HepG2 (cell line): ENCODE measurements around the gene NUDT3. TPM values are rescaled to one million over a fixed set of nuclear protein-coding genes. Genes with fewer than 3 reads are reported as not detected.

Experiments used
- ATAC-seq: fragments of 200-7000 bp; cut with Tn5 transposase; 3 replicates; pipeline ENCODE4 v1.9.1; 2020; ENCODE audit warnings: mild to moderate bottlenecking, moderate library complexity
- BruUV-seq: library from RNA; stranded (reverse); fragments of 400-500 nt; replicated peaks from 2 replicates; lab custom pipeline; 2021; lab: Mats Ljungman, UMichigan
- CTCF ChIA-PET: fragments of 300-600 bp; formaldehyde crosslinking; extraction: SDS; loops from one replicate; lab custom pipeline; 2021; ENCODE audit warnings: low total read pairs, inconsistent platforms, low intra/inter-chr PET ratio; lab: Yijun Ruan, JAX
- POLR2A ChIA-PET: fragments of 350-600 bp; sonication (Branson Sonifier 250); formaldehyde crosslinking; loops from one replicate; lab custom pipeline; 2020; ENCODE audit warnings: antibody characterized with exemption, inconsistent platforms; lab: Yijun Ruan, JAX
- DNase-seq: peaks from one replicate; pipeline ENCODE4 v3.0.0-alpha.2; 2015; ENCODE audit warnings: low spot score
- FAIRE-seq: peaks from 3 replicates; lab custom pipeline; 2011; peaks lifted over from hg19 to GRCh38; lab: Jason Lieb, UNC
- H2AFZ ChIP-seq: one replicate; pipeline ENCODE4 v1.6.1; 2011; ENCODE audit warnings: low read length, inconsistent platforms
- H3K27ac ChIP-seq: fragments of 300-600 bp; 3 replicates; pipeline ENCODE4 v1.8.0; 2011; ENCODE audit warnings: mixed run types, mild to moderate bottlenecking, mixed read lengths, low read length, inconsistent platforms; ENCODE audit not compliant: insufficient read depth; ENCODE audit errors: extremely low read length
- H3K27me3 ChIP-seq, 2 experiments: fragments of 200-600 bp in 1 of 2; 2 replicates in 1 of 2; 3 replicates in 1 of 2; pipeline versions ENCODE4 v1.6.0 to v1.8.0; 2011; ENCODE audit warnings: low read length in 2 of 2, mild to moderate bottlenecking in 2 of 2, moderate library complexity in 2 of 2, inconsistent platforms in 1 of 2; ENCODE audit not compliant: insufficient read depth in 2 of 2, control insufficient read depth in 1 of 2
- H3K36me3 ChIP-seq, 2 experiments: fragments of 200-600 bp in 1 of 2; replicated peaks in 1 of 2; 2 replicates in 1 of 2; 3 replicates in 1 of 2; pipeline versions ENCODE4 v1.5.1 to v1.8.0; 2011; ENCODE audit warnings: low read length in 2 of 2, inconsistent platforms in 1 of 2; ENCODE audit not compliant: insufficient read depth in 2 of 2, control insufficient read depth in 1 of 2
- H3K4me1 ChIP-seq: 2 replicates; pipeline ENCODE4 v1.5.1; 2012; ENCODE audit warnings: low read length, inconsistent platforms; ENCODE audit not compliant: insufficient read depth
- H3K4me2 ChIP-seq: 2 replicates; pipeline ENCODE4 v1.6.0; 2011; ENCODE audit warnings: low read depth, low read length, inconsistent platforms
- H3K4me3 ChIP-seq, 3 experiments: fragments of 200-600 bp in 1 of 3; sonication (generic), shearing (Covaris generic) in 1 of 3; replicated peaks in 1 of 3; 2 replicates each; pipeline ENCODE4 v1.5.1; 2011 to 2016; ENCODE audit warnings: low read length in 3 of 3, inconsistent platforms in 2 of 3, low read depth in 2 of 3, mild to moderate bottlenecking in 2 of 3, control low read depth in 1 of 3, mixed read lengths in 1 of 3; ENCODE audit not compliant: insufficient read depth in 1 of 3
- H3K79me2 ChIP-seq: one replicate; pipeline ENCODE4 v1.6.1; 2011; ENCODE audit warnings: low read length, inconsistent platforms; ENCODE audit not compliant: insufficient read depth
- H3K9ac ChIP-seq: 2 replicates; pipeline ENCODE4 v1.6.0; 2011; ENCODE audit warnings: mild to moderate bottlenecking, low read depth, low read length, inconsistent platforms; ENCODE audit not compliant: insufficient read depth
- H3K9me3 ChIP-seq: 2 replicates; pipeline ENCODE4 v1.5.1; 2012; ENCODE audit warnings: mild to moderate bottlenecking, low read length
- H4K20me1 ChIP-seq: 2 replicates; pipeline ENCODE4 v1.6.0; 2011; ENCODE audit warnings: inconsistent platforms, mild to moderate bottlenecking, low read length, moderate library complexity; ENCODE audit not compliant: insufficient read depth
- HNRNPL ChIP-seq: fragments of 200-400 bp; formaldehyde crosslinking; IDR thresholded peaks from 2 replicates; pipeline ENCODE4 v1.6.1; 2017; ENCODE audit warnings: mild to moderate bottlenecking, low read depth, low read length
- KDM1A ChIP-seq: IDR thresholded peaks from 2 replicates; pipeline ENCODE4 v1.6.1; 2016; ENCODE audit warnings: missing compliant biosample characterization
- KDM6A ChIP-seq: IDR thresholded peaks from 2 replicates; pipeline ENCODE4 v1.6.1; 2016; ENCODE audit warnings: low read depth
- SIN3A ChIP-seq: IDR thresholded peaks from 2 replicates; pipeline ENCODE4 v1.6.1; 2011; ENCODE audit warnings: low read depth, mild to moderate bottlenecking, control low read depth, low read length, borderline replicate concordance
- ZBTB21 ChIP-seq: sonication (generic); formaldehyde crosslinking; IDR thresholded peaks from 2 replicates; pipeline ENCODE4 v1.4.0; 2020; ENCODE audit warnings: missing genetic modification reagents
- WGBS: methylation state at CpG from one replicate; pipeline ENCODE4 v1.1.6; 2017; ENCODE audit warnings: low lambda C conversion rate; 5-methylcytosine and 5-hydroxymethylcytosine counted together
- in situ Hi-C: cut with HindIII; loops from 2 replicates; pipeline ENCODE4 v1.10.0; 2017; ENCODE audit warnings: low pct_unique_long_range_greater_than_20kb; ENCODE audit not compliant: extremely low pct_ligation_motif_present
- intact Hi-C: fragments of 100-400 bp; cut with micrococcal nuclease; formaldehyde crosslinking; loops from one replicate; pipeline ENCODE4 v1.10.0; 2022; ENCODE audit not compliant: unreplicated experiment
- polyA plus RNA-seq, 8 experiments: library from polyadenylated mRNA; depleted of rRNA in 3 of 8; stranded (reverse) in 7 of 8; unstranded in 1 of 8; fragments of >200 nt; fragmentation: Illumina TruSeq in 4 of 8; extraction: Trizol in 4 of 8; gene quantifications; 2 replicates each; pipeline versions ENCODE4 v1.2.1 to v1.2.3, GENCODE V29; 2011 to 2016; ENCODE audit warnings: low read depth in 4 of 8, missing spikeins in 1 of 8, mixed read lengths in 1 of 8; ENCODE audit not compliant: insufficient read depth in 1 of 8
- total RNA-seq, 5 experiments: library from RNA; depleted of rRNA; stranded (reverse); fragments of >200 nt; fragmentation: Illumina TruSeq; extraction: Trizol; gene quantifications; 2 replicates each; pipeline ENCODE4 v1.2.3, GENCODE V29; 2016; ENCODE audit warnings: low read depth in 1 of 5
- TF ChIP-seq, protein P1 (sequence below): sonication (generic); formaldehyde crosslinking; IDR thresholded peaks from 2 replicates; pipeline ENCODE4 v1.8.1; 2023; ENCODE audit warnings: missing genetic modification reagents, inconsistent platforms, borderline replicate concordance
- TF ChIP-seq, protein P2 (sequence below): sonication (generic); formaldehyde crosslinking; IDR thresholded peaks from 2 replicates; pipeline ENCODE4 v1.5.1; 2020; ENCODE audit warnings: mild to moderate bottlenecking, missing genetic modification reagents, moderate library complexity

The NUDT3 gene
- total and polyA plus RNA-seq, 2 of the 13 experiments (the other 11 are each of a cell fraction or from before 2014, with no cell fraction given): 20.2 to 20.6 TPM

DNA sequence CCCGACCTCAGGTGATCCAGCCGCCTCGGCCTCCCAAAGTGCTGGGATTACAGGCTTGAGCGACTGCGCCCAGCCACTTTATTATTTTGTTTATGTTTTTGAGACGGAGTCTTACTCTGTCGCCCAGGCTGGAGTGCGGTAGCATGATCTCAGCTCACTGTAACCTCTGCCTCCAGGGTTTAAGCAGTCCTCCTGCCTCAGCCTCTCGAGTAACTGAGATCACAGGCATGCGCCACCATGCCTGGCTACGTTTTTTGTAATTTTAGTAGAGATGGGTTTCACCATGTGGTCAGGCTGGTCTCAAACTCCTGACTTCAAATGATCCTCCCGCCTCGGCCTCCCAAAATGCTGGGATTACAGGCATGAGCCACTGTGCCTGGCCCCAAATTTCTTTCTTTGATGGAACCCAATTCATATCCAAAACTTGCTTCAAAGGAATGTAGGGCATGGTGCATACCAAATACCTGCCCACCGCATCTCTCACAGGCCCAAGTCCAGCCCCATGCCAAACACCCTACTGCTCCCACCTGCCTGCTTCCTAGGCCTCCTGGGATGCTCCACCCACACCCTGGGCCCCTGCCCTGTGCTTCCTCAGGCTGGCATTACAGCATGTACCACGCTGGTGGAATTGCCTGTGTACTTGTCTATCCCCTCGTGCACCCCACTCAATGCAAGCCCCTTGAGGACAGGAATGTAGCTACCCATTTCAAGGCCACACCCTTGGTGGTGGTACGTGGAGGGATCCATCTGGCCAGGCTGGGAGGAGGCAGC lies 160.7 kb downstream of the NUDT3 start (continued):
- TF ChIP-seq KDM6A (no peak), SIN3A (no peak), ZBTB21 (no peak), HNRNPL (no peak)

GRCh38 chr6:34230653-34231371 lies 161.7 kb downstream of the NUDT3 start:
- Histone ChIP-seq H3K79me2 (no peaks in the 10 kb centered on the region), H3K4me3 (no peak overlapping the region), H3K4me2 (no peak overlapping the region), H4K20me1 (no peaks in the 10 kb centered on the region), H2AFZ (no peak overlapping the region), H3K27me3 (peaks cover 5 to 26% of the 10 kb centered on the region in 2 experiments; a peak in 4 of 5 replicates), H3K9ac (no peak overlapping the region), H3K36me3 (no peaks in the 10 kb centered on the region), H3K9me3 (no peaks in the 10 kb centered on the region), H3K4me1 (peaks cover 30% of the 10 kb centered on the region), H3K27ac (no peak overlapping the region)
- POLR2A ChIA-PET: no interaction called here
- BruUV-seq: no TSS peak
- intact Hi-C loops: no loop called here
- no peak for DNase-seq
- FAIRE-seq: no peak
- in situ Hi-C loops: loop anchor here (5.0 to 25.0 kb wide), 2 partner anchors 34 to 381 kb away; no protein-coding TSS in a partner anchor
- no peak for ATAC-seq
- CTCF ChIA-PET: no interaction called here
- TF ChIP-seq KDM1A (CRISPR knock-in tag): 0 out of 2 replicates have a peak, but pooled peaks have one; percentile 30
- TF ChIP-seq, protein P1, sequence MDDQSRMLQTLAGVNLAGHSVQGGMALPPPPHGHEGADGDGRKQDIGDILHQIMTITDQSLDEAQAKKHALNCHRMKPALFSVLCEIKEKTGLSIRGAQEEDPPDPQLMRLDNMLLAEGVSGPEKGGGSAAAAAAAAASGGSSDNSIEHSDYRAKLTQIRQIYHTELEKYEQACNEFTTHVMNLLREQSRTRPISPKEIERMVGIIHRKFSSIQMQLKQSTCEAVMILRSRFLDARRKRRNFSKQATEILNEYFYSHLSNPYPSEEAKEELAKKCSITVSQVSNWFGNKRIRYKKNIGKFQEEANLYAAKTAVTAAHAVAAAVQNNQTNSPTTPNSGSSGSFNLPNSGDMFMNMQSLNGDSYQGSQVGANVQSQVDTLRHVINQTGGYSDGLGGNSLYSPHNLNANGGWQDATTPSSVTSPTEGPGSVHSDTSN (CRISPR knock-in tag): no peak
- TF ChIP-seq, protein P2, sequence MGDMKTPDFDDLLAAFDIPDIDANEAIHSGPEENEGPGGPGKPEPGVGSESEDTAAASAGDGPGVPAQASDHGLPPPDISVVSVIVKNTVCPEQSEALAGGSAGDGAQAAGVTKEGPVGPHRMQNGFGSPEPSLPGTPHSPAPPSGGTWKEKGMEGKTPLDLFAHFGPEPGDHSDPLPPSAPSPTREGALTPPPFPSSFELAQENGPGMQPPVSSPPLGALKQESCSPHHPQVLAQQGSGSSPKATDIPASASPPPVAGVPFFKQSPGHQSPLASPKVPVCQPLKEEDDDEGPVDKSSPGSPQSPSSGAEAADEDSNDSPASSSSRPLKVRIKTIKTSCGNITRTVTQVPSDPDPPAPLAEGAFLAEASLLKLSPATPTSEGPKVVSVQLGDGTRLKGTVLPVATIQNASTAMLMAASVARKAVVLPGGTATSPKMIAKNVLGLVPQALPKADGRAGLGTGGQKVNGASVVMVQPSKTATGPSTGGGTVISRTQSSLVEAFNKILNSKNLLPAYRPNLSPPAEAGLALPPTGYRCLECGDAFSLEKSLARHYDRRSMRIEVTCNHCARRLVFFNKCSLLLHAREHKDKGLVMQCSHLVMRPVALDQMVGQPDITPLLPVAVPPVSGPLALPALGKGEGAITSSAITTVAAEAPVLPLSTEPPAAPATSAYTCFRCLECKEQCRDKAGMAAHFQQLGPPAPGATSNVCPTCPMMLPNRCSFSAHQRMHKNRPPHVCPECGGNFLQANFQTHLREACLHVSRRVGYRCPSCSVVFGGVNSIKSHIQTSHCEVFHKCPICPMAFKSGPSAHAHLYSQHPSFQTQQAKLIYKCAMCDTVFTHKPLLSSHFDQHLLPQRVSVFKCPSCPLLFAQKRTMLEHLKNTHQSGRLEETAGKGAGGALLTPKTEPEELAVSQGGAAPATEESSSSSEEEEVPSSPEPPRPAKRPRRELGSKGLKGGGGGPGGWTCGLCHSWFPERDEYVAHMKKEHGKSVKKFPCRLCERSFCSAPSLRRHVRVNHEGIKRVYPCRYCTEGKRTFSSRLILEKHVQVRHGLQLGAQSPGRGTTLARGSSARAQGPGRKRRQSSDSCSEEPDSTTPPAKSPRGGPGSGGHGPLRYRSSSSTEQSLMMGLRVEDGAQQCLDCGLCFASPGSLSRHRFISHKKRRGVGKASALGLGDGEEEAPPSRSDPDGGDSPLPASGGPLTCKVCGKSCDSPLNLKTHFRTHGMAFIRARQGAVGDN (CRISPR knock-in tag): 0 out of 2 replicates have a peak, but pooled peaks have one; percentile 12
- 57% methylated on average over 5 of the region's 5 CpGs for WGBS
